ENCODE data around the gene MLLT11.
"Not testable (repeated sequence)": the region's sequence is repeated elsewhere in the genome, so short reads cannot be mapped to it uniquely, and the experiment has no call there.

The MLLT11 gene

DNA sequence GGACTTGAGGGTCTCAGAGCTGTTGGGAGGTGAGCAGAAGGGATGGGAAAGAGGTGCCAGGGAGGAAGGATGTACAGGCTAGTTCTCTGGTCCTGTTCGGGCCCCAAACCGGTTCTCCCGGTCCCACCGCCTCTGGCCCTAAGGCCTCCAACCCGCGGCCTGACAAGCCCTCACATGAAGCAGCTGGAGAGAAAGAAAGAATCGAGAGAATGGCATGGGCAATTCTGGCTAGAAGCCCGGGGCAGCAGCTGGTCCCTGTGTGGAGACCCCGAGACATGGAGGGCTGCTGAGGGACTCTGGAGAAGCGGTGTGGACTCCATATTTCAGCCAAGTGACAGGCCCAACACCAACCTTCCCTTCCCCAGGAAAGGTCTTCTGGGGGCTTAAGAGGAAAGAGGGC is 1.5 kb upstream of the MLLT11 start:
- DNase-seq = no peak

DNA sequence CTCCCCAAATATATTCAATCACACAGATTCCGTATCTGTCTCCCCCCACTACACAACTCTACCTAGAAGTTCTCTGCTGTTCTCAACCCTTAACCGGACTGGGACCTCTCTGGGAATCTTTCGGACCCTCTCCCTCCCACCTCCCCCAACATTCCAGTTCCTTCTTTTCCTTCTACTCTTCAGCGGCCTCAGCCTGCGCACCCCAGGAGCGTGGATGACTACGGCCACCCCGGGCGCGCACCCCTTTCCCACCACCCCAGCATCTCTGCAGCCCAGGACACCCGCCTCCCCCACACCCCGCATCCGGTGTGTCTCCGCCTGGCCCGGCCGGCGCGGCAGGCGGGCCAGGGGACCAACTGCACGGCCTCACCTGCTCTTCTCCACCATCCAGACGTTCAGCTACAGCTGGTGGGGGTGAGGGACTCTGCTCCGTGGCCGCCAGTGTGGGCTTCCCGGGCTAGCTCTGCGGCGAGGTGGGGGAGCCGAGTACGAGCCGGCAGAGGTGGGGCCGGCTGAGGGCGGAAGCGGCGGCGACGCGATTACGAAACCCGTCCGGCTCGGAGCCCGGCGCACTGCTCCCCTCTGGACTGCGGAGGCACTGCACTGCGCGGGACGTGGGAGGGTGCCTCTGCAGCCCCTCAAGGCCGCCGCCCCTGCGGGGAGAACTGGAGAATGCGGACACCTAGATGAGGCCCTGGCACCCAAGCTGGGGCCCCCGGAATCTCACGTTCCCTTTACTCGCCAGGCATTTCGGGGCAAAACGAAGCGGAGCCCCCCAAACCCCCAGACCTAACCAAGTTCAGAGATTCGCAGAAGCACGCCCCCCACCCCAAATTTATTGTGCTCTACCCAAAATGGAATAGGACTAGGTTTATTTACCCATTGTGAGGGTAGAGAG is 839 bp upstream of the MLLT11 start, which contains the start of gene CDC42SE1:
TSS of gene CDC42SE1 (minus strand) at position 514 of the 898 bp plus-strand sequence. CDS start 3,892 bp downstream, outside the sequence.
- DNase-seq = peak; percentile 85

- no peak for DNase-seq
Measured at GRCh38 chr1:151060657-151061421, 642 bp downstream of the MLLT11 start.

DNA sequence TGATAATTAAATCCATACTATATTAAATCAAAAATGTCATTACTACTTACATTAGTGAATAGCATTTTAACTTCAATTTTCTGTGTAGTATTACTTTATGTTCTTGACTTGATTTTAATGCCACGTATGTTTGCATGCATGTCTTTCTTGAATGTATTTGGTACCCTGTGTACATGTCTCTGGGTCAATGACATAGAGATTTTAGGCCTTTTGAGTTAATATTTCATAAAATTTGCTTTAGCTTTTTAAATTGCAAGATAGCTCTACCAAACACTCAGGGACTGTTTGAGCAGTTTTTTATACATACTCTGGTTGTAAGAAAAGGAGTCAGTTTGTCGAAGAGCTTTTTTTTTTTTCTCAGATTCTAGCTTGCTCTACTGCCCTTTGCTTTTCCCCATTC is 1.5 kb downstream of the MLLT11 start:
- DNase-seq = no peak

DNA sequence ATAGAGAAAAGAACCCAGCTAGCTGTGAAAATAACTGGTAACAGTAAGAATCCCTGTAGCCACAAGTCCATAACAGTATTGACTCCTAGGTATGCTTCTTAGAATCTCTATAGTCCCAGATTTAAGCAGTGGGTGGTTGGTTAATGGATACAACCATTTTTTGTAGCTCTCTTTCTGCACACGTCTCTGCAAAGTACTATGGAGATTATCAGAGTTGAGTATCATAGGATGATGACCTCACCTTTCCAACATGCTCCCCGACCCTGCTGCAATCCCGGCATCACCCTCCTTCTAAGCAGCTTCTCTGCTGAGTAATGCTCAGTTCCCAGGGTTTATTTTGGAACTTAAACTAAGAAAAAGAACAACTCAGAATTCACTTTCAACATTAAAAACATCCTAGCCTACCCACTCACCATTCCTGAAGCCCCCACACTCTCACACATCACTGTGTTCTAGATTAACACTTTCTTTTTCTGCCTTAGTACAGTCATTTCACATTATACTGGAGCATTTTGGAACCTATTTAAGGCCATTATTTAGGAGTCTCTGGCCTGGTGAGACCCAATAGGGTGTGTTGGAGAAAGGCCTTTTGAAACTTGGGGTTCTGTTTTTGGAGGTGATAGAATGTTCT is 2.7 kb downstream of the MLLT11 start:
- DNase-seq = no peak

DNA sequence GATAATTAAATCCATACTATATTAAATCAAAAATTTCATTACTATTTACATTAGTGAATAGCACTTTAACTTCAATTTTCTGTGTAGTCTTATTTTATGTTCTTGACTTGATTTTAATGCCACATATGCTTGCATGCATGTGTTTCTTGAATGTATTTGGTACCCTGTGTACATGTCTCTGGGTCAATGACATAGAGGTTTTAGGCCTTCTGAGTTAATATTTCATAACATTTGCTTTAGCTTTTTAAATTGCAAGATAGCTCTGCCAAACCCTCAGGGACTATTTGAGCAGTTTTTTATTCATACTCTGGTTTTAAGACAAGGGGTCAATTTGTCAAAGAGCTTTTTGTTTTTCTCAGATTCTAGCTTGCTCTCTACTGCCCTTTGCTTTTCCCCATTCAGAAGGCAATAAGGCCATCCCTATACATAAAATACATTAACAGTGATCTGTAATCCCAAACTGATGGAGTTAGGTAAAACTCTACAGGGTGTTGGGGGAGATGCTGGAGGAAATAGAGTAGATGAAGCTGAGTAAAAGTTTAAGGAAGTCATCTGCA is 5.0 kb downstream of the MLLT11 start:
- DNase-seq = no peak

DNA sequence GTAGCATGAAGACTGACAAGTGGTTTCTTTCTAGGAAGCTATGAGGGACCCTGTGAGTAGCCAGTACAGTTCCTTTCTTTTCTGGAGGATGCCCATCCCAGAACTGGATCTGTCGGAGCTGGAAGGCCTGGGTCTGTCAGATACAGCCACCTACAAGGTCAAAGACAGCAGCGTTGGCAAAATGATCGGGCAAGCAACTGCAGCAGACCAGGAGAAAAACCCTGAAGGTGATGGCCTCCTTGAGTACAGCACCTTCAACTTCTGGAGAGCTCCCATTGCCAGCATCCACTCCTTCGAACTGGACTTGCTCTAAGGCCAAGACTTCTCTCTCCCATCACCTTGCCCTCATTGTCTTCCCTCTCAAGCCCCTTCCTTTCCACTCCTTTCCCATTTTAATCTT is 7.0 kb downstream of the MLLT11 start:
- DNase-seq = no peak

DNA sequence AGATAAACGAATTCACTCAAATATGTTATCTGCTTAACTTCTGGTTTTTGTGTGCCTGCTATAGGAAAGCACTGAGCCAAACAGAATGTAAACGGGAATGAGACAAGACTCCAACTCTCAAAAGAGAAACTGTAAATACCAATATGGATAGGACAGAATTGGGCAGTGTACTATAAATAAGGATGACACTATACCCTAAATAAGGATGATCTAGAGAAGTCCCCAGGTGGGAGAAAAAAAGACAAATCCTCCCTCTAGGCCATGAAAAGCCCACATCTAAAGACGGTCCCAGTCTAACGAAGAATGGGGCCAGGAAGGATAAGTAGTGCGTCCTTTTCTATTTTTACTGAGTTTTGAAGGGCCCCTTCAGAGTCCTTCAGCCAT is 8.9 kb downstream of the MLLT11 start:
- no peak for DNase-seq

DNA sequence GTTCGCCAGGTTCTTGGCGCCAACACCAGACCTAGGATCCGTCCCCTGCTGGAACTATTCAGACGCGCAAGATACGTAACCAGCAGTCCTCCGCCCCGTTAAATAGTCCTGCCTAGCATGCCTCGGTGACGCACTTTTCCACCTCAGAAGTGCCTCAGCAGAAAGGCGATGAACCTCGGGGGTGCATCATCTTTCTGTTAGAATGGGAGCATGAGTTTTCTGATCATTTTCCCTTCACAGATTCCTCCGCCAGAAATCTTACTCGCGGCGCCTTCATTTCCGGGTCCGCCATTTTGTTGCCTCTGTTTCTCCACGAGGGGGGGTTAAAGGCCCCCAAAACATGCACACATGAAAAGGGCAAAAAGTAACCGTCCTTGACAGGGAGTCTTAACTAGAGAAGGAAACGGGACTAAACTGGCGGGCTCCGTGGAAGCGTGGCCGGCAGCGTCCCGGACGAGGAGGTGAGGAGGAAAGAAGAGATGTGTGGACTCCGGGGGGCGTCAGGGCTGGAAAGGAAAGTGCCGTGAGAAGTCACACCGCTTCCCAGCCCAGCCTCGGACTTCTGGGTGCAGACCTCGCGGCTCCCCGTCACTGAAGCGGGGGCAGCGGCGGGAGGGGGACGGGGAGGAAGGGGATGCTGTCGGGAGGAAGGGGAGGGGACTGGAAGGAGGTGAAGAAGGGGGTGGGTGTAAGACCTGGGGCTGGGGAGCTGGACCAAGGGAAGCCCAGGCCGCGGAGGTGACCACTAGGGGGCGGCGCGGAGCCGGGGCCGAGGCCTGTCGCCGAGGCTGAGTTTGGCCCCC is 10.5 kb downstream of the MLLT11 start, which contains the start of gene GABPB2:
TSS of gene GABPB2 (plus strand) at position 288 of the 803 bp plus-strand sequence. CDS start 17,429 bp downstream, outside the sequence.
- peak; percentile 83 for DNase-seq

DNA sequence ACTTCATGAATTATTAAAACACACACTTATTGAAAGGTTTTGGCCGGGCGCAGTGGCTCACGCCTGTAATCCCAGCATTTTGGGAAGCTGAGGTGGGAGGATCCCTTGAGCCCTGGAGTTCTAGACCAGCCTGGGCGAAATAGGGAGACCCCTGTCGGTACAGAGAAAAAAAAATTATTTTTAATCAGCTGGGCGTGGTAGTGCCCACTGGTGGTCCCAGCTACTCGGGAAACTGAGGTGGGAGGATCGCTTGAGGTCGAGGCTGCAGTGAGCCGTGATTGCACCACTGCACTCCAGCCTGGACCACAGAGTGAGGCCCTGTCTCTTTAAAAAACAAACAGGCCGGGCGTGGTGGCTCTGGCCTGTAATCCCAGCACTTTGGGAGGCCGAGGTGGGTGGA is 12.0 kb downstream of the MLLT11 start:
- no peak for DNase-seq

DNA sequence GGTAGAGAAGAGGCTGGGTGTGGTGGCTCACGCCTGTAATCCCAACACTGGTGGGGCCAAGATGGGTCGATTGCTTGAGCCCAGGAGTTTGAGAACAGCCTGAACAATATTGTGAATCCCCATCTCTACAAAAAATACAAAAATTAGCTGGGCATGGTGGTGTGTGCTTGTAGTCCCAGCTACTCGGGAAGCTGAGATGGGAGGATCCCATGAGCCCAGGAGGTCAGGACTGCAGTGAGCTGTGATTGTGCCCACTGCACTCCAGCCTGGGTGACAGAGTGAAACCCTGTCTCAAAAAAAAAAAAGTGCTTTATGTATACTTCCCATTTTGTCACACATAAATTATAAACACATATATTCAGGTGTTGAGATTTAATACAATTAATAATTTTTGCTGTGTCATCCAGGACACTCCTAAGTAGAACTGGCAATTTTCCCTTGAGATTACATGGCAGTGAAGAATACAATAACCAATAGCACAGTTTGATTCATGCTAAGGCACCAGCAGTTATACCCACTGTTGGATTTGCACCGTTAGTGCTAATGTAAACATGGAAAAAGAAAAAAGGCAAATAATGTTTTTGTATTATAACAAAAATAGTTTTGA is 25.9 kb downstream of the MLLT11 start:
- no peak for DNase-seq

- DNase-seq = not testable (repeated sequence)
Measured at GRCh38 chr1:151097426-151097825, 37.2 kb downstream of the MLLT11 start.

DNA sequence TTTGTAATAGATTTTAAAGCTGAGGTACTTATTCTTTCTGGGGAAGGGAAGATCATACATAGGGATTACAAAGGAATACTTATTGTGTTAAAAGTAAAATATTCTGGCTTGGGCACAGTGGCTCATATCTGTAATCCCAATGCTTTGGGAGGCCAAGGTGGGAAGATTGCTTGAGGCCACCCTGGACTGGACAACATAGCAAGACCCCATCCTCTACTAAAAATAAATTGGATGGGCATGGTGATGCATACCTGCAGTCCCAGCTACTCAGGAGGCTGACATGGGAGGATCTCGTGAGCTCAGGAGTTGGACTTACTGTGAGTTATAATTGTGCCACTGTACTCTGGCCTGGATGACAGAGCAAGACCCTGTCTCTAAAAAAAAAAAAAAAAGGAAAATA is 37.9 kb downstream of the MLLT11 start:
- DNase-seq = no peak

DNA sequence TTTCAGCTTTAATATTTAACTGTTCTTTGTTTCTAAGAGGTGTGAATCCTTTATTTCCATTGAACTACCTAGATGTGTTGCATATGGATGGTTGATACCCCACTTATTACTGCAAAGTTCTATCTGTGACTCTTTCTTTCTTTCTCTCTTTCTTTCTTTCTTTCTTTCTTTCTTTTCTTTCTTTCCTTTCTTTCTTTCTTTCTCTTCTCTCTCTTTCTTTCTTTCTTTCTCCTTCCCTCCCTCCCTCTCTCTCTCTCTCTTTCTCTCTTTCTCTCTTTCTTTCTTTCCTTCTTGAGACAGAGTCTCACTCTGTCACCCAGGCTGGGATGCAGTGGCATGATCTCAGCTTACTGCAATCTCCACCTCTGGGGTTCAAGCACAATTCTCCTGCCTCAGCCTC is 44.4 kb downstream of the MLLT11 start:
- DNase-seq = no peak

- DNase-seq = no peak
Measured at GRCh38 chr1:151106894-151107293, 46.7 kb downstream of the MLLT11 start.

GRCh38 chr1:151108331-151108730 is 48.1 kb downstream of the MLLT11 start:
- DNase-seq = no peak

DNA sequence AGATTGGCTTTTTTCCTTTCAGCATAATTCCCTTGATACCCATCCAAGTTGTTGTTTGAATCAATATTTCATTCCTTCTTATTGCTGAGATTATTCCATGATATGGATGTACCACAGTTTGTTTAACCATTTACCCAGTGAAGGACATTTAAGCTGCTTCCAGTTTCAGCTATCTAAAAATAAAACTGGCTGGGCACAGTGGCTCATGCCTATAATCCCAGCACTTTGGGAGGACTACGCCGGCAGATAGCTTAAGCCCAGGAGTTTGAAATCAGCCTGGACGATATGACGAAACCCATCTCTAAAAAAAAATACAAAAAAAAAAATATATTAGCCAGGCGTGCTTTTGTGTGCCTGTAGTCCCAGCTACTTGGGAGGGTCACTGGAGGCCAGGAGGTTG is 53.7 kb downstream of the MLLT11 start:
- no peak for DNase-seq
